NCI-H345 (cell line): ENCODE results near the gene TES.

Experiments used
- DNase-seq: peaks from one replicate; lab custom pipeline; 2025; lab: John Stamatoyannopoulos, UW

TES gene

GRCh38 chr7:116246357-116246756, 36.0 kb downstream of the TES start:
- no peak for DNase-seq

- no peak for DNase-seq
These were observed 39.7 kb downstream of the TES start for GRCh38 chr7:116249969-116250553.

GRCh38 chr7:116251675-116252074, 41.3 kb downstream of the TES start:
- no peak for DNase-seq

GRCh38 chr7:116252249-116252648, 41.9 kb downstream of the TES start:
- DNase-seq, result no peak

- no peak for DNase-seq
These were observed 46.8 kb downstream of the TES start for GRCh38 chr7:116257156-116257555.

GRCh38 chr7:116258734-116259133, 48.4 kb downstream of the TES start:
- DNase-seq, result peak; percentile 53

- no peak for DNase-seq
These were observed 49.0 kb downstream of the TES start for GRCh38 chr7:116259156-116259870.

- no peak for DNase-seq
These were observed 49.6 kb downstream of the TES start for GRCh38 chr7:116259871-116260440.

GRCh38 chr7:116261904-116262303, 51.6 kb downstream of the TES start:
- DNase-seq, result no peak

GRCh38 chr7:116265881-116266280, 55.5 kb downstream of the TES start:
- no peak for DNase-seq

GRCh38 chr7:116269466-116269865, 59.1 kb downstream of the TES start:
- DNase-seq, result no peak

- no peak for DNase-seq
These were observed 61.0 kb downstream of the TES start for GRCh38 chr7:116271161-116271913.

- DNase-seq, result no peak
These were observed 61.9 kb downstream of the TES start for GRCh38 chr7:116271963-116272886.

GRCh38 chr7:116273283-116273917, 63.1 kb downstream of the TES start:
- no peak for DNase-seq

GRCh38 chr7:116273918-116274301, 63.6 kb downstream of the TES start:
- DNase-seq, result no peak

GRCh38 chr7:116277070-116277469, 66.7 kb downstream of the TES start:
- no peak for DNase-seq

GRCh38 chr7:116279217-116279616, 68.9 kb downstream of the TES start:
- no peak for DNase-seq

- no peak for DNase-seq
These were observed 70.5 kb downstream of the TES start for GRCh38 chr7:116280803-116281202.

GRCh38 chr7:116283595-116284204, 73.4 kb downstream of the TES start:
- no peak for DNase-seq

GRCh38 chr7:116284390-116284789, 74.1 kb downstream of the TES start:
- DNase-seq, result no peak

GRCh38 chr7:116285252-116285651, 74.9 kb downstream of the TES start:
- DNase-seq, result no peak
